ENCODE measurements around the gene WWOX. TPM values are rescaled to one million over a fixed set of nuclear protein-coding genes. Genes with fewer than 3 reads are reported as not detected.

WWOX gene
- total and polyA plus RNA-seq, 2 experiments from 2014 or later: 17.0 to 39.8 TPM

- Histone ChIP-seq H3K4me1 (ENCODE audit: insufficient read depth) (no peaks in the 10 kb centered on the region), H3K4me3 (no peak overlapping the region), H3K4me2 (no peak overlapping the region), H4K20me1 (ENCODE audit: insufficient read depth, poor library complexity, severe bottlenecking) (no peaks in the 10 kb centered on the region), H3K27ac (no peak overlapping the region), H2AFZ (no peak overlapping the region), H3K9me3 (ENCODE audit: low read depth) (no peaks in the 10 kb centered on the region), H3K9me2 (replicated peaks; ENCODE audit: insufficient read depth) (no peaks in the 10 kb centered on the region), H3K79me2 (no peaks in the 10 kb centered on the region), H3K27me3 (no peaks in the 10 kb centered on the region), H3K36me3 (replicated peaks; ENCODE audit: insufficient read depth, low read depth) (no peaks in the 10 kb centered on the region)
- TF ChIP-seq CTCF (IDR thresholded peaks at IDR 0.05; ENCODE audit: poor library complexity): no peak
- TF ChIP-seq EZH2 (IDR thresholded peaks at IDR 0.05; ENCODE audit: borderline replicate concordance): no peak
- no peak for DNase-seq (ENCODE audit: low spot score)
- WGBS (ENCODE audit: low lambda C conversion rate, missing lambda C conversion rate): 96% methylated on average over 6 of the region's 6 CpGs
These were observed 186.0 kb downstream of the WWOX start for GRCh38 chr16:78285437-78285922.

- Histone ChIP-seq H3K4me2 (no peak overlapping the region), H3K9me2 (replicated peaks; ENCODE audit: insufficient read depth) (no peaks in the 10 kb centered on the region), H4K20me1 (ENCODE audit: insufficient read depth, poor library complexity, severe bottlenecking) (no peaks in the 10 kb centered on the region), H3K79me2 (no peaks in the 10 kb centered on the region), H3K4me3 (no peak overlapping the region), H2AFZ (no peak overlapping the region), H3K4me1 (ENCODE audit: insufficient read depth) (no peaks in the 10 kb centered on the region), H3K9me3 (ENCODE audit: low read depth) (no peaks in the 10 kb centered on the region), H3K27ac (no peak overlapping the region), H3K36me3 (replicated peaks; ENCODE audit: insufficient read depth, low read depth) (no peaks in the 10 kb centered on the region), H3K27me3 (no peaks in the 10 kb centered on the region)
- no peak for DNase-seq (ENCODE audit: low spot score)
- 98% methylated on average over 4 of the region's 4 CpGs for WGBS (ENCODE audit: low lambda C conversion rate, missing lambda C conversion rate)
- TF ChIP-seq EZH2phosphoT487 (IDR thresholded peaks at IDR 0.05; ENCODE audit: low read depth, severe bottlenecking, unreplicated experiment) (no peak), CTCF (IDR thresholded peaks at IDR 0.05; ENCODE audit: poor library complexity) (no peak), EZH2 (IDR thresholded peaks at IDR 0.05; ENCODE audit: borderline replicate concordance) (no peak)
These were observed 186.6 kb downstream of the WWOX start for GRCh38 chr16:78286065-78286464.

GRCh38 chr16:78288888-78289287 lies 189.4 kb downstream of the WWOX start:
- WGBS (ENCODE audit: low lambda C conversion rate, missing lambda C conversion rate): 93% methylated on average over 9 of the region's 9 CpGs
- no peaks in the 10 kb centered on the region for H3K27me3 ChIP-seq
- no peaks in the 10 kb centered on the region for H3K36me3 ChIP-seq (replicated peaks; ENCODE audit: insufficient read depth, low read depth)
- no peak overlapping the region for H3K4me2 ChIP-seq
- no peak overlapping the region for H2AFZ ChIP-seq
- H3K4me3 ChIP-seq: no peak overlapping the region
- no peak for DNase-seq (ENCODE audit: low spot score)
- no peaks in the 10 kb centered on the region for H4K20me1 ChIP-seq (ENCODE audit: insufficient read depth, poor library complexity, severe bottlenecking)
- no peaks in the 10 kb centered on the region for H3K9me3 ChIP-seq (ENCODE audit: low read depth)
- TF ChIP-seq EZH2 (IDR thresholded peaks at IDR 0.05; ENCODE audit: borderline replicate concordance) (no peak), CTCF (IDR thresholded peaks at IDR 0.05; ENCODE audit: poor library complexity) (no peak), EZH2phosphoT487 (IDR thresholded peaks at IDR 0.05; ENCODE audit: low read depth, severe bottlenecking, unreplicated experiment) (no peak)
- H3K4me1 ChIP-seq (ENCODE audit: insufficient read depth): peaks cover 9% of the 10 kb centered on the region
- no peaks in the 10 kb centered on the region for H3K79me2 ChIP-seq
- H3K9me2 ChIP-seq (replicated peaks; ENCODE audit: insufficient read depth): no peaks in the 10 kb centered on the region
- no peak overlapping the region for H3K27ac ChIP-seq

- no peak overlapping the region for H3K4me2 ChIP-seq
- H4K20me1 ChIP-seq (ENCODE audit: insufficient read depth, poor library complexity, severe bottlenecking): no peaks in the 10 kb centered on the region
- H3K9me2 ChIP-seq (replicated peaks; ENCODE audit: insufficient read depth): no peaks in the 10 kb centered on the region
- no peaks in the 10 kb centered on the region for H3K9me3 ChIP-seq (ENCODE audit: low read depth)
- H3K4me3 ChIP-seq: no peak overlapping the region
- no peak for DNase-seq (ENCODE audit: low spot score)
- H3K27me3 ChIP-seq: no peaks in the 10 kb centered on the region
- WGBS (ENCODE audit: low lambda C conversion rate, missing lambda C conversion rate): 74% methylated on average over 3 of the region's 3 CpGs
- H3K4me1 ChIP-seq (ENCODE audit: insufficient read depth): peaks cover 9% of the 10 kb centered on the region
- no peaks in the 10 kb centered on the region for H3K36me3 ChIP-seq (replicated peaks; ENCODE audit: insufficient read depth, low read depth)
- H3K79me2 ChIP-seq: no peaks in the 10 kb centered on the region
- no peak overlapping the region for H3K27ac ChIP-seq
- H2AFZ ChIP-seq: no peak overlapping the region
- TF ChIP-seq EZH2 (IDR thresholded peaks at IDR 0.05; ENCODE audit: borderline replicate concordance) (no peak), EZH2phosphoT487 (IDR thresholded peaks at IDR 0.05; ENCODE audit: low read depth, severe bottlenecking, unreplicated experiment) (no peak), CTCF (IDR thresholded peaks at IDR 0.05; ENCODE audit: poor library complexity) (no peak)
These were observed 189.9 kb downstream of the WWOX start for GRCh38 chr16:78289373-78289772.

Measured in hepatocyte (in vitro differentiated cells).